GM18909 (cell line): ENCODE measurements around the gene GPR156.

ENCODE experiments used
- ATAC-seq: cut with Tn5 transposase; IDR thresholded peaks from one replicate; pipeline ENCODE4 v1.9.1; 2021; ENCODE audit warnings: mild to moderate bottlenecking; ENCODE audit not compliant: unreplicated experiment, poor library complexity

Gene GPR156

GRCh38 chr3:120140098-120140742 lies 144.8 kb downstream of the GPR156 start:
- no peak for ATAC-seq

- no peak for ATAC-seq
Observed at GRCh38 chr3:120139140-120139539, 145.9 kb downstream of the GPR156 start.

GRCh38 chr3:120137548-120137947 lies 147.5 kb downstream of the GPR156 start:
- ATAC-seq, result no peak

GRCh38 chr3:120130656-120131055 lies 154.4 kb downstream of the GPR156 start:
- no peak for ATAC-seq

- ATAC-seq, result no peak
Observed at GRCh38 chr3:120129718-120130513, 155.1 kb downstream of the GPR156 start.

- no peak for ATAC-seq
Observed at GRCh38 chr3:120129051-120129450, 156.0 kb downstream of the GPR156 start.

- ATAC-seq, result no peak
Observed at GRCh38 chr3:120125992-120126391, 159.0 kb downstream of the GPR156 start.

- ATAC-seq, result no peak
Observed at GRCh38 chr3:120119846-120120510, 165.0 kb downstream of the GPR156 start.
